Stimulated activated naive CD8-positive, alpha-beta T cell treated with anti-CD3 and anti-CD28 coated beads, Interleukin-15, Interleukin-2, amounts not matched to agents 100 U/mL and 50 U/mL, for 24 hours (primary cell): ENCODE results near the gene OR2A5.
"Not testable (repeated sequence)": the region's sequence is repeated elsewhere in the genome, so short reads cannot be mapped to it uniquely, and the experiment has no call there.

Experiments used
- ATAC-seq: fragments of 150-1000 bp; cut with Tn5 transposase; one replicate; pipeline ENCODE4 v1.10.0; 2021
- DNase-seq: peaks from one replicate; pipeline ENCODE4 v3.0.0; 2021

Gene OR2A5

DNA sequence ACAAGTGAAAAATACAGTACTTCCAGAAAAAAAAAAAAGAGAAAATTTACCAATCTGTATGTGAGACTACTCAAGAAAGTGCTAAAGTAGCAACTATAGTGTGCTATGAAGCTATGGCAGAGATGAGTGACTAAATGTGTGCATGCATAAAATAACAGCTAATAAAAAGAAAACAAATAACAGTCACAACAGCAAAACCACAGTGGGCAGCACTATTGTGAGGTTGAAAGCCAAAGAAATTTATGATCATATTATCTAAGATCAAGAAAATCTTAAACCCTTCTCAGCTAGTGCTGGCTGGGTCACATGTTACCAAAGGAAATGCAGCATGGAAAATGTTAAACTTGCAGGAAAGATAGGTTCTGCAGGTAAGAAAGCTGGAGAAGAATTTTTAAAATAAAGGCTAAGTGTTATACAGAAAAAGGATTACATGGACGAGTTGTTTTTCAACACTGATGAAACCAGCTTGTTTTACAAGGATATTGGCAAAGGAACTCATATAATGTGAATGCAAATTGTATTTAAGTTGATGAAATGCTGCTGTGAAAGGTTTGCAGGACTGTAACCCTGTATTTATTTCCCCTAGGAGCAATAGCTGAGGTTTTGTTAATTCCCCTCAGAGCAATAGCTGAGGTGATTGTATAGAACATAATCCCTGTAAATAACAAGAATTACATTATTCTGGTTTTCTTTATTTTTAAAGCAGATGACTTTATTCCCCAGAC, 15.6 kb upstream of the OR2A5 start:
- ATAC-seq (no peak), DNase-seq (no peak)

GRCh38 chr7:144035385-144035784, 13.4 kb upstream of the OR2A5 start:
- no peak for ATAC-seq
- DNase-seq: no peak

GRCh38 chr7:144036302-144036885, 12.4 kb upstream of the OR2A5 start:
- no peak for ATAC-seq
- DNase-seq: no peak

DNA sequence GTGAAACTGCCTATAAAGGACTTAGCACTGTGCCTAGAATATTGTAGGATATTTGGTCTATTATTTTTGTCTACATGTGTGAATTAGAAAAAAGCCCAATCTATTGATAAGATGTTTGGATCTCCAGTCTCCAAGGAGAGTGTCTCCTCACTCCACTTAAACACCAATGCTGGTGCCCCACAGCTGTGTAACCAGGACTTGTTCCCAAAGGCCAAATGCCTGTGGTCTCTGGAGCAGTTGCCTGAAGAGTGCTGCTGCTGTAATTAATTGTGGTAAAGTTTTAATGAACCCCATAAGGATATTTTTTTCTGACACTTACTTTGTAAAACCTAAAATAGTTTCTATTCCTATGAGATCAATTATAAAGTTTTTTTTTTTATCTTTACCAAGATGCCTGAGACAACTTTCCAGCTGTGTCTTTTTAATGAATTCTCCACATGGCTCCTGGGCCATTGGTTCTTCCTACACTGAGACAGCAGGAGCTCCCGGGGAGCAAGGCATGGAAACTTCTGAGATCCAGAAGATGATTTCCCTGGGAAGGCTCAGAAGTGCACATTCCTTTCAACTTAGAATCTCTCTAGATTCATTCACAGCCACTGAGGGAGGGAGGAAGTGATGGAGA, 11.2 kb upstream of the OR2A5 start:
- ATAC-seq: no peak

DNA sequence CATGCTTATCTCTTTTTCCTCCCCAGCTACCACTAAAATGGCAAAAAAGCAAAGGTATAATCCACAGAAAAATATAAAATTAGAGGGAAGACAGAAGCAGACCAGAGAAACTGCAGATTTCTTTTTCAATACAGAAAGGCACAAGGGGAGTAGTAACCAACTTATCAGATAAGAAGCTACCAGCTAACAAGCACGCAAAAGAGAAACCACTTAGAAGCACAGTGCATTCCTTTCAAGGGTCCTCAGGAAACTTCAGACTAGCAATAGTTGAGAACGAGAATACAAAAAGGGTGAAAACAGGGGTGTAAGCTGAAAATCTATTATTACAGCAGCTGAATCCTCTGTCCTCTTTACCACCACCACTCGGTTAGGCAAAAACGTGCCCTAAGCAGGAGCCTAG, 9.9 kb upstream of the OR2A5 start:
- DNase-seq (no peak), ATAC-seq (no peak)

More for the DNA sequence above, 11.2 kb upstream of the OR2A5 start:
- no peak for DNase-seq

GRCh38 chr7:144049491-144049890, 743 bp downstream of the OR2A5 start:
- DNase-seq: no peak
- ATAC-seq: no peak

DNA sequence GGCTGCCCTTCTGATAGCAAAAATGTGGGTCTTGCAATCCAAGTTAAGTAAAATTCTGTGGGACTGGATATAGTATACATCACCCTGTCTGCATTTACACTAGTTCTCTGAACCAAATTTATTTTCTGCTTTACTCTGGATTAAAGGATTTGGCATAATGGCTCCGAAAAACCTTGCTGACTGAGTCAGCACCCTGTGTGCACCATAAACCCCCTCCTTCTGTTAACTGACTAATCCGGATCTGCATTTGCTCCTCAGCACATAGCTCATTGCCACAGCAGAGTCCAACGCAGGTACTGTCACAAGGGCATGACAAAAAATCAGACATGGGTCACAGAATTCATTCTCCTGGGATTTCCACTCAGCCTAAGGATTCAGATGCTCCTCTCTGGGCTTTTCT, 1.3 kb downstream of the OR2A5 start:
- no peak for DNase-seq
- ATAC-seq: no peak

DNA sequence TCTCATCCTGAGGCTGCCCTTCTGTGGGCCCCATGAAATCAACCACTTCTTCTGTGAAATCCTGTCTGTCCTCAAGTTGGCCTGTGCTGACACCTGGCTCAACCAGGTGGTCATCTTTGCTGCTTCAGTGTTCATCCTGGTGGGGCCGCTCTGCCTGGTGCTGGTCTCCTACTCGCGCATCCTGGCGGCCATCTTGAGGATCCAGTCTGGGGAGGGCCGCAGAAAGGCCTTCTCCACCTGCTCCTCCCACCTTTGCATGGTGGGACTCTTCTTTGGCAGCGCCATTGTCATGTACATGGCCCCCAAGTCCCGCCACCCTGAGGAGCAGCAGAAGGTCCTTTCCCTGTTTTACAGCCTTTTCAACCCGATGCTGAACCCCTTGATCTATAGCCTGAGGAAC, 2.1 kb downstream of the OR2A5 start:
- ATAC-seq, DNase-seq: not testable (repeated sequence)

GRCh38 chr7:144057954-144058353, 9.2 kb downstream of the OR2A5 start:
- ATAC-seq: no peak
- no peak for DNase-seq

- no peak for DNase-seq
These were observed 15.0 kb downstream of the OR2A5 start for GRCh38 chr7:144063710-144064109.

DNA sequence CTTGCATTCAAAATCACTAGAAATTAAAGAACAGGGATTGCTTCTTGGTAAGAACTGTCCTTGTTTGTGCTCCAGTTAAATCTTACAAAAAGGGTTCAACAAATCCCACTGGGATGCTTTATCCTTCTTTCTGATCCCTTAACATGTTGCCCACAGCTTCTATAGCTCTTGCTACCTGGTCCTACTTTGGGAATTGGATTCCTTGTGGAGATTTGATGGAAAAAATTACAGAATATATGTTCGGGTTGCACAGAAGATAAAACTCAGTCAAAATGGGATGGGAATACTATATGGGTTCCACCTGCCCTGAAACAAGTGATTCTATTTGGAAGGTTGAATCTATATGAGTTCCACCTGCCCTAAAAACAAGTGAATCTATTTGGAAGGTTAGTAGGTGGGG, 20.8 kb downstream of the OR2A5 start, which contains the start of gene OR2A25:
Gene OR2A25, plus strand, starts transcription at position 301 of the 400 bp plus-strand sequence. CDS start 4,409 bp downstream, outside the sequence.
- DNase-seq (no peak), ATAC-seq (no peak)

More at GRCh38 chr7:144063710-144064109, 15.0 kb downstream of the OR2A5 start:
- ATAC-seq: no peak

GRCh38 chr7:144069953-144070352, 21.2 kb downstream of the OR2A5 start:
- ATAC-seq (no peak), DNase-seq (no peak)

DNA sequence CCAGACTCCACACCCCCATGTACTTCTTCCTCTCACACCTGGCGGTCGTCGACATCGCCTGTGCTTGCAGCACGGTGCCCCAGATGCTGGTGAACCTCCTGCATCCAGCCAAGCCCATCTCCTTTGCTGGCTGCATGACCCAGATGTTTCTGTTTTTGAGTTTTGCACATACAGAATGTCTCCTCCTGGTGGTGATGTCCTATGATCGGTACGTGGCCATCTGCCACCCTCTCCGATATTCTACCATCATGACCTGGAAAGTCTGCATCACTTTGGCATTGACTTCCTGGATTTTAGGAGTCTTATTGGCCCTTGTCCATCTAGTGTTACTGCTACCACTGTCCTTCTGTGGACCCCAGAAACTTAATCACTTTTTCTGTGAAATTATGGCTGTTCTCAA, 25.6 kb downstream of the OR2A5 start:
- DNase-seq (no peak), ATAC-seq (no peak)

- ATAC-seq: no peak
- no peak for DNase-seq
These were observed 37.2 kb downstream of the OR2A5 start, which contains the start of gene OR2A12 for GRCh38 chr7:144085978-144086377. Gene OR2A12, plus strand, starts transcription at chr7:144086278. Its CDS starts 8,830 bp downstream, at chr7:144095108.

DNA sequence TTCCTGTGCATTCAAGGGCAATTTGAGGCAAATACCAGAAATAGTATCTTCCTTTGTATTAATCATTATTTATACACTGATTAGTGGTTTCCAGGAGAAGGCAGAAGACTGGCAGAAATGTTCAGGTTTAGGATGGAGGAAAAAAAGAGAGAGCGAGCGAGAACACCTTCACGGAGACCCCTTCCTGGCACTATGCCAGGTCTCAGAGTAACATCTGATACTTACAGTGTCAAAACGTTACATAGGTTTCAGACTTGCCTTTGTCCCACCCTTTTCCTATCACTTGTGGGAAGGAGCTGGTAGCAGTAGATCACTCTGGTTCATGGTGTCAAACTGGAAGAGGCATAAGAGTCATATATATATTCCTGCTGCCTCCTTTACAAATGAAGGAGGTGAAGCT, 38.0 kb downstream of the OR2A5 start:
- ATAC-seq (no peak), DNase-seq (no peak)

DNA sequence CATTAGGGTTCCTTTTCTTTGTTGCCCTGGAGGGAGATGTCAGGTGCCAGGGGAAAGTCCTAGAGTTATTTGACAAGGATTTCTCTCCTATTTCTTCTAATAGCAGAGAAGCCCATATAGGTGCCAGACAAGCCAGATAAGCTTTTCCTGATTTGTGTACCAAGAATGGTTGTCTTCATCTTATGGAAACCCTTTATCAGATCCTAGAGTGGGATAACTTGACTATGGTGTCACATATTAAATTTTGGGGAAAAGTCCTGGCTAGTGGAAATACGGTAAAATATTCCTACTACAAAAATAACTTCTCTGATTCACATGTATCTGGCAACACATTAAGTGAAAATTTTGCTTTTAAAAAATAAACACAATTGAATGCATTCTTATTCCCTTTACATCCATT, 38.5 kb downstream of the OR2A5 start:
- no peak for DNase-seq
- no peak for ATAC-seq

DNA sequence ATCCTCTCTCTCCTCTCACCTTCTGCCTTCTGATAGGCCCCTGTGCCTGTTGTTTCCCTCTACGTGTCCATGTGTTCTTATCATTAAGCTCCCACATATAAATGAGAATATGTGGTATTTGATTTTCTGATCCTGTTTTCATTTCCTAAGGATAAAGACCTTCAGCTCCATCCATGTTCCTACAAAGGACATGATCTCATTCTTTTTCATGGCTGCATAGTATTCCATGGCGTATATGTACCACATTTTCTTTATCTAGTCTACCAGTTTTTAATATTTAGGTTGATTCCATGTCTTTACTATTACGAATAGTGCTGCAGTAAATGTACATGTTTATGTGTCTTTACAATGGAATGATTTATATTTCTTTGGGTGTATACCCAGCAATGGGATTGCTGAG, 41.9 kb downstream of the OR2A5 start:
- no peak for DNase-seq
- no peak for ATAC-seq

- DNase-seq (no peak), ATAC-seq (no peak)
These were observed 50.0 kb downstream of the OR2A5 start for GRCh38 chr7:144098776-144099175.

DNA sequence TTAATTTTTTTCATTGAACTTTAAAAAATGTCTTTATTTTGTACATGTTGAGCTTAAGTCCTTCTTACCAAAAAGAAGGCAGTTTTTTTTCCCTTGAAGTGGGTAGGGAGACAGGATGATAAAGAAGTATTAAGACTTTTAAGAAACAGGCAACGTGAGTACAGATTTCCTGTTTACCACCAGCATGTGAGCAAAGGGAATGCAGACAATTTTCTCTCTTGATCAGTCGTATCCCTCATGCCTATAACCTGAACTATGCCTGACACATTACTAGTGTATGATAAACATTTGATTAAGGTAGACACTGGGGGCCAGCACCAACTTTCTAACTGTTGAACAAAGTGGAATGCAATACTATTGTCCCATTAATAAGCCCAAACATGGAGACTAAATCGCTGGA, 51.9 kb downstream of the OR2A5 start:
- DNase-seq: no peak
- ATAC-seq: no peak

GRCh38 chr7:144102041-144102440, 53.3 kb downstream of the OR2A5 start:
- DNase-seq (no peak), ATAC-seq (no peak)

GRCh38 chr7:144105211-144105610, 56.5 kb downstream of the OR2A5 start:
- DNase-seq: no peak
- no peak for ATAC-seq
